HG03196 (cell line): ENCODE results near the gene TARS2.

Source experiments
- ATAC-seq: cut with Tn5 transposase; IDR thresholded peaks from one replicate; pipeline ENCODE4 v1.9.1; 2021; ENCODE audit not compliant: unreplicated experiment

Gene TARS2

DNA sequence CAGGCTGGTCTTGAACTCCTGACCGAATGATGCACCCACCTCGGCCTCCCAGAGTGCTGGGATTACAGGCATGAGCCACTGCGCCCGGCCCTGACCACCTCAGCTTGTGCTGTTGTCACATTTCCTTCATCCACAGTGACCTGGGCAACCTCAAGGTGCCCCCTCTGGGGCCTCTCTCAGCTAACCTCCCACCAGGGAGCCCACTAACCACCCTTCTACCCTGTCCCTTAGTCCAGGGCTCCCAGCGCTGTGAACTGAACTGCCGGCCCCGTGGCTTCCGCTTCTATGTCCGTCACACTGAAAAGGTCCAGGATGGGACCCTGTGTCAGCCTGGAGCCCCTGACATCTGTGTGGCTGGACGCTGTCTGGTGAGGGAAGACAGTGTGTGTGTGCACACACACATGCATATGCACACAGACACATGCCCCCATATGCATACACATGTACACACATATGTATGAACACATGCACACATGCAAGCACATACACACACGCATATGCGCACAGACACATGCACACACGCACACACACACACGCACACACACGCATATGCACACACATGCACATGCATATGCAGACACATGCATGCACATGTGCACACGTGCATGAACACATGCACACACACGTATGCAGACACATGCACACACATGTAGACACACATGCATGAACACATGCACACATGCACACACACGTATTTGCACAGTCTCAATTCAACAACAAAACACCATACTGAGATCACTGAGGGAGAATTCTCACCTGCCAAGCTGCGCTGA lies 68.2 kb downstream of the TARS2 start:
- ATAC-seq = no peak

DNA sequence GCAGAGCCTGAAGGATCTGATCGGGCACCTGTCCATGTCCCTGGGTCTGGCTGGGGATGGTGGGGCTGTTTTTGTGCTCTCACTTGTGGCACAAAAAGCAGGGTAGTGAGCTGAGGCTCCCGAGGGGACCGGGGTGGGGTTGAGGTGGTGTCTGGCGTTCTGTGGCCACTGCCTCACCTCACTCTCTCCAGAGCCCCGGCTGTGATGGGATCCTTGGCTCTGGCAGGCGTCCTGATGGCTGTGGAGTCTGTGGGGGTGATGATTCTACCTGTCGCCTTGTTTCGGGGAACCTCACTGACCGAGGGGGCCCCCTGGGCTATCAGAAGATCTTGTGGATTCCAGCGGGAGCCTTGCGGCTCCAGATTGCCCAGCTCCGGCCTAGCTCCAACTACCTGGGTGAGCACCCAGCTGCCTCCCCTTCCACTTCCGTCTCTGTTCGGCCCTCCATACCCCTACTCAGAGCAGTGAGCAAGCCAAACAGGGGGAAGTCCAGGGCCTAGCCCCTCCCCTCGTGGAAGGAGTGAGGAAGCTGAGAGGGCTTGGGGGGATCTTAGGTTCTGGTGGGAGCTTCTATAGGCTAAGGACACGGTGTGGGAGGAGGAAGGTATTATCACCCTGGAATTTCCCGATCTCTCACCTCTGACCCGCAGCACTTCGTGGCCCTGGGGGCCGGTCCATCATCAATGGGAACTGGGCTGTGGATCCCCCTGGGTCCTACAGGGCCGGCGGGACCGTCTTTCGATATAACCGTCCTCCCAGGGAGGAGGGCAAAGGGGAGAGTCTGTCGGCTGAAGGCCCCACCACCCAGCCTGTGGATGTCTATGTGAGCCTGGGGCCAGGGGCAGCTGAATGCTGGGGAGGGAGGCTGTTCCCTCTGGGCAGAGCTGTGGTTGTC lies 69.0 kb downstream of the TARS2 start:
- ATAC-seq = no peak

DNA sequence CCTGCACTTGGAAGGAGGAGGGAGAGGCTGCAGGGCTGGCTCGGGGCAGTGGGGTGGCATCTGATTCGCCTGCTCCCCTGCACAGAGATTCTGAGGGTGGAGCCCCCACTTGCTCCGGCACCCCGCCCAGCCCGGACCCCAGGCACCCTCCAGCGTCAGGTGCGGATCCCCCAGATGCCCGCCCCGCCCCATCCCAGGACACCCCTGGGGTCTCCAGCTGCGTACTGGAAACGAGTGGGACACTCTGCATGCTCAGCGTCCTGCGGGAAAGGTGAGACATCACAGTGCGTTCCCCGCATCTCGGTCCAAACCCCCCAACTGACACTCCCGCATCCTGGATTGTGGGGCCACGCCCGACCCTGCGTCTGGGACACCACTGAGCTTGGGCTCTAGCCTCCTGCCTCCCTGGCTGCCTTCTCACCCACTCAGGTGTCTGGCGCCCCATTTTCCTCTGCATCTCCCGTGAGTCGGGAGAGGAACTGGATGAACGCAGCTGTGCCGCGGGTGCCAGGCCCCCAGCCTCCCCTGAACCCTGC lies 69.9 kb downstream of the TARS2 start:
- ATAC-seq = no peak
